ENCODE data around the gene SLC9A9. TPM values are rescaled to one million over a fixed set of nuclear protein-coding genes. Genes with fewer than 3 reads are reported as not detected.

SLC9A9 gene
- total RNA-seq, 1 experiment from 2014 or later, result 1.5 TPM

DNA sequence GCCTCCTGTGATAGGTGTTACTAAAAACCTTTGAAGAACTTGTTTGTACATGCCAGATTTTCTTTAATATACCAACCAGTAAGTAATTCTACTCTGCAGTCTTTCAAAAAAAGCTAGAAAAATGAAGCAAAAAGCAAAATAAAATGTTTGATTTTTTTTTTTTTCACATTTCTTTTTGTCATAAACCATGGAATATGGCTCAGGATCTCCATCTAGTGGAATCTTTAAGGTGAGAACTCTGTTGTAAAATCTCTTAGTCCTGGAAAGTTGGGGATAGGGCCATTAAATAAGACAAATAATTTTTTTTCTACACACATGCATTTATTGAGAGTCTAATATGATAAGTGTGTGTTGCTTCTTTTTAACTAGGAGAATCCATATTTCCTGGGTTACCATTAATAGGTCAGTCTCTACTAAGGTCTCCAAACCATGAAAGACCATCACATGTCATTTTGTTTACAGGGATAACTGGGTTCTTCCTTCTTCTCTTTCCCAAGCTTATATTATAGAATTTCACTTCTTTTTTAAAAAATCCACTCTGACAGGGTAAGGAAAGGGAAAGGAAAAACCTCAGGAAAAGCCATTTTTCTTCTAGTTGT lies 84.6 kb downstream of the SLC9A9 start:
- Mint-ChIP-seq H3K27ac (ENCODE audit: unreplicated experiment) (no peak overlapping the region), H3K4me1 (ENCODE audit: low read depth, unreplicated experiment) (no peaks in the 10 kb centered on the region), H3K4me3 (ENCODE audit: low read depth, unreplicated experiment) (no peak overlapping the region), H3K36me3 (ENCODE audit: insufficient read depth, unreplicated experiment) (no peaks in the 10 kb centered on the region), H3K9me3 (ENCODE audit: low read depth, unreplicated experiment) (no peaks in the 10 kb centered on the region), H3K27me3 (ENCODE audit: unreplicated experiment) (no peaks in the 10 kb centered on the region)
- CTCF ChIA-PET, result interaction anchor here (0.6 kb wide), 1 partner anchor 327 kb away, joined by 3 read pairs; no protein-coding TSS in a partner anchor
- DNase-seq, result no peak
- intact Hi-C loops (cut with micrococcal nuclease; ENCODE audit: unreplicated experiment), result loop anchor here (2.0 kb wide), 1 partner anchor 693 kb away; no protein-coding TSS in a partner anchor
- BruUV-seq (replicated peaks), result no TSS peak
- TF ChIP-seq, protein P1, sequence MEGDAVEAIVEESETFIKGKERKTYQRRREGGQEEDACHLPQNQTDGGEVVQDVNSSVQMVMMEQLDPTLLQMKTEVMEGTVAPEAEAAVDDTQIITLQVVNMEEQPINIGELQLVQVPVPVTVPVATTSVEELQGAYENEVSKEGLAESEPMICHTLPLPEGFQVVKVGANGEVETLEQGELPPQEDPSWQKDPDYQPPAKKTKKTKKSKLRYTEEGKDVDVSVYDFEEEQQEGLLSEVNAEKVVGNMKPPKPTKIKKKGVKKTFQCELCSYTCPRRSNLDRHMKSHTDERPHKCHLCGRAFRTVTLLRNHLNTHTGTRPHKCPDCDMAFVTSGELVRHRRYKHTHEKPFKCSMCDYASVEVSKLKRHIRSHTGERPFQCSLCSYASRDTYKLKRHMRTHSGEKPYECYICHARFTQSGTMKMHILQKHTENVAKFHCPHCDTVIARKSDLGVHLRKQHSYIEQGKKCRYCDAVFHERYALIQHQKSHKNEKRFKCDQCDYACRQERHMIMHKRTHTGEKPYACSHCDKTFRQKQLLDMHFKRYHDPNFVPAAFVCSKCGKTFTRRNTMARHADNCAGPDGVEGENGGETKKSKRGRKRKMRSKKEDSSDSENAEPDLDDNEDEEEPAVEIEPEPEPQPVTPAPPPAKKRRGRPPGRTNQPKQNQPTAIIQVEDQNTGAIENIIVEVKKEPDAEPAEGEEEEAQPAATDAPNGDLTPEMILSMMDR (IDR thresholded peaks at IDR 0.05; ENCODE audit: unreplicated experiment), result no peak

DNA sequence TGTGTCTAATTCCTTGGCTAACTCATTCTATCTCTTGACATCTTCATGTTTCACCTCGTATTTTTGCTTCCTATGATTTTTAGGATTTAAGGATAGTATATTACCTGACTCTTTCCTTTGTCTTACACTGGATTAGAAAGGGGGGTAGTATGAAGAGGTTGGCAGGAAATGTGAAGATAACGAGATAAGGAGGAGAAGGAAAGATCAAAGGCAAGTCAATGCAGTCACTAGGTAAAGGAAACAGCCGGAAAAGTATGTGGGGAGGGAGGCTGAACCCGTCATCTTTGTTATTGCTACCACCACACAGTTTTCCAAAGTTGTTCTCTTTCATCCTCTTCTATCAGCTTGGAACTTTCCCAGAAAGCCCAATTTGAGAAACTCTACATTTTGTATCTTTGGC lies 90.6 kb downstream of the SLC9A9 start:
- Mint-ChIP-seq H3K4me3 (ENCODE audit: low read depth, unreplicated experiment) (no peak overlapping the region), H3K9me3 (ENCODE audit: low read depth, unreplicated experiment) (no peaks in the 10 kb centered on the region), H3K4me1 (ENCODE audit: low read depth, unreplicated experiment) (no peaks in the 10 kb centered on the region), H3K36me3 (ENCODE audit: insufficient read depth, unreplicated experiment) (no peaks in the 10 kb centered on the region), H3K27ac (ENCODE audit: unreplicated experiment) (no peak overlapping the region), H3K27me3 (ENCODE audit: unreplicated experiment) (no peaks in the 10 kb centered on the region)
- CTCF ChIA-PET, result no interaction called here
- no peak for DNase-seq
- no TSS peak for BruUV-seq (replicated peaks)
- intact Hi-C loops (cut with micrococcal nuclease; ENCODE audit: unreplicated experiment), result no loop called here
- TF ChIP-seq, protein P1 (IDR thresholded peaks at IDR 0.05; ENCODE audit: unreplicated experiment), result no peak

DNA sequence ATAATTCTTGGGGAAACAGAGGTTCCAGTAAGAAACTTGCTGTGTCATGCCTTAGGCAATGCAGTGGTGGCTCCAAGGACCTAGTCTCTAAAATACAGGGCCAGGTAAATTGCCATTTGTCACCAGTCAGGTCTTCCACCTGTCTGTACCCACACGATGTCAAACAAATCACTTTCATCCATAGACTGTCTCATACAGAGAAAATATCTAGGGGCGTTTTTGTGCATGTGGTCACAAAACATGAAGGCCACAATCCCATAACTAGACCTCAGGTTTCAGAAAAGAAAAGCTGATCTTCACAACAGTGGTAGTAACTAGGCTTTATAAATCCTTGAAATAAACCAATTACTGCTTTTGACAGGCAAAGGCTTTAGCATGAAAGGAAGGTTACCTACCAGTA lies 92.3 kb downstream of the SLC9A9 start:
- no peak overlapping the region for H3K27ac Mint-ChIP-seq (ENCODE audit: unreplicated experiment)
- DNase-seq, result no peak
- TF ChIP-seq, protein P1 (IDR thresholded peaks at IDR 0.05; ENCODE audit: unreplicated experiment), result no peak
- H3K36me3 Mint-ChIP-seq (ENCODE audit: insufficient read depth, unreplicated experiment), result no peaks in the 10 kb centered on the region
- no TSS peak for BruUV-seq (replicated peaks)
- no peak overlapping the region for H3K4me3 Mint-ChIP-seq (ENCODE audit: low read depth, unreplicated experiment)
- intact Hi-C loops (cut with micrococcal nuclease; ENCODE audit: unreplicated experiment), result no loop called here
- no peaks in the 10 kb centered on the region for H3K4me1 Mint-ChIP-seq (ENCODE audit: low read depth, unreplicated experiment)
- no peaks in the 10 kb centered on the region for H3K27me3 Mint-ChIP-seq (ENCODE audit: unreplicated experiment)
- no peaks in the 10 kb centered on the region for H3K9me3 Mint-ChIP-seq (ENCODE audit: low read depth, unreplicated experiment)
- CTCF ChIA-PET, result no interaction called here

DNA sequence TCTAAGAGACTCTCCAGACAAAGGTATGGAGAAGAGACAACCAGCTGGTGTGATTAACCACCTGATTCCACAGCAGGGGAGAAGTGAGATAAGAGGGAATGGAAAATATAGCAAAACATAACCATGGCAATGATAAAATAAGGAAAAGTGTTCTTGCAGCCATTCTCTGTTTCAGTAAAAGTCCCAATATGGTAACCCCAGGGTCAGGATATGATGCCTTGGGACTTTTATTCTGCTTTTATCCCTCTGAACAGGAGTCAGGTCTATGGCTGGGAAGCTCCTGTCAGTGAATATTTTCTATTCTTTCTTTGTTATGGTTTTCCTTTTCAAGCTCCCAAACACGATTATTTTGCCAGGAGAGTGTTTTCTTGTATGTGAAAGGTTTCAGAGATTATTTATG lies 94.2 kb downstream of the SLC9A9 start:
- CTCF ChIA-PET, result interaction anchor here (0.6 kb wide), 1 partner anchor 513 kb away, joined by 3 read pairs; no protein-coding TSS in a partner anchor
- no peaks in the 10 kb centered on the region for H3K4me1 Mint-ChIP-seq (ENCODE audit: low read depth, unreplicated experiment)
- intact Hi-C loops (cut with micrococcal nuclease; ENCODE audit: unreplicated experiment), result no loop called here
- no peaks in the 10 kb centered on the region for H3K36me3 Mint-ChIP-seq (ENCODE audit: insufficient read depth, unreplicated experiment)
- no peak for DNase-seq
- H3K9me3 Mint-ChIP-seq (ENCODE audit: low read depth, unreplicated experiment), result no peaks in the 10 kb centered on the region
- no TSS peak for BruUV-seq (replicated peaks)
- no peak overlapping the region for H3K27ac Mint-ChIP-seq (ENCODE audit: unreplicated experiment)
- no peak overlapping the region for H3K4me3 Mint-ChIP-seq (ENCODE audit: low read depth, unreplicated experiment)
- TF ChIP-seq, protein P1 (IDR thresholded peaks at IDR 0.05; ENCODE audit: unreplicated experiment), result no peak
- no peaks in the 10 kb centered on the region for H3K27me3 Mint-ChIP-seq (ENCODE audit: unreplicated experiment)

Data from Calu3 (cell line).